ENCODE results near the gene VAT1L.

GRCh38 chr16:77899416-77899815 lies 111.1 kb downstream of the VAT1L start:
- TF ChIP-seq, protein P1, sequence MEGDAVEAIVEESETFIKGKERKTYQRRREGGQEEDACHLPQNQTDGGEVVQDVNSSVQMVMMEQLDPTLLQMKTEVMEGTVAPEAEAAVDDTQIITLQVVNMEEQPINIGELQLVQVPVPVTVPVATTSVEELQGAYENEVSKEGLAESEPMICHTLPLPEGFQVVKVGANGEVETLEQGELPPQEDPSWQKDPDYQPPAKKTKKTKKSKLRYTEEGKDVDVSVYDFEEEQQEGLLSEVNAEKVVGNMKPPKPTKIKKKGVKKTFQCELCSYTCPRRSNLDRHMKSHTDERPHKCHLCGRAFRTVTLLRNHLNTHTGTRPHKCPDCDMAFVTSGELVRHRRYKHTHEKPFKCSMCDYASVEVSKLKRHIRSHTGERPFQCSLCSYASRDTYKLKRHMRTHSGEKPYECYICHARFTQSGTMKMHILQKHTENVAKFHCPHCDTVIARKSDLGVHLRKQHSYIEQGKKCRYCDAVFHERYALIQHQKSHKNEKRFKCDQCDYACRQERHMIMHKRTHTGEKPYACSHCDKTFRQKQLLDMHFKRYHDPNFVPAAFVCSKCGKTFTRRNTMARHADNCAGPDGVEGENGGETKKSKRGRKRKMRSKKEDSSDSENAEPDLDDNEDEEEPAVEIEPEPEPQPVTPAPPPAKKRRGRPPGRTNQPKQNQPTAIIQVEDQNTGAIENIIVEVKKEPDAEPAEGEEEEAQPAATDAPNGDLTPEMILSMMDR (IDR thresholded peaks at IDR 0.05; ENCODE audit: low read length), result no peak
- TF ChIP-seq EZH2 (IDR thresholded peaks at IDR 0.05; ENCODE audit: borderline replicate concordance, low read length), result no peak

All from OCI-LY1 (cell line).